HEK293T (cell line): ENCODE measurements around the gene HDLBP.

Experiments used
- ARNT ChIP-seq: fragments of 450-650 bp; IDR thresholded peaks from 2 replicates; pipeline ENCODE4 v1.6.1; 2017; ENCODE audit warnings: mild to moderate bottlenecking
- BHLHE40 ChIP-seq: fragments of 450-650 bp; IDR thresholded peaks from 2 replicates; pipeline ENCODE4 v1.6.1; 2016; ENCODE audit warnings: mild to moderate bottlenecking, moderate library complexity, borderline replicate concordance
- ELF4 ChIP-seq: fragments of 450-650 bp; IDR thresholded peaks from 2 replicates; pipeline ENCODE4 v1.6.1; 2017; ENCODE audit warnings: antibody characterized with exemption
- FOXA1 ChIP-seq: fragments of 450-650 bp; IDR thresholded peaks from 2 replicates; pipeline ENCODE4 v1.6.1; 2016; ENCODE audit warnings: mild to moderate bottlenecking
- FOXK2 ChIP-seq: fragments of 450-650 bp; IDR thresholded peaks from 2 replicates; pipeline ENCODE4 v1.6.1; 2016; ENCODE audit warnings: mild to moderate bottlenecking
- FOXM1 ChIP-seq: fragments of 450-650 bp; IDR thresholded peaks from 2 replicates; pipeline ENCODE4 v1.6.1; 2017; ENCODE audit warnings: mild to moderate bottlenecking, borderline replicate concordance
- HDGF ChIP-seq: fragments of 450-650 bp; IDR thresholded peaks from 2 replicates; pipeline ENCODE4 v1.6.1; 2017; ENCODE audit warnings: antibody characterized with exemption, borderline replicate concordance
- LEF1 ChIP-seq: fragments of 450-650 bp; IDR thresholded peaks from 2 replicates; pipeline ENCODE4 v1.6.1; 2017; ENCODE audit warnings: mild to moderate bottlenecking, borderline replicate concordance
- NFRKB ChIP-seq: fragments of 450-650 bp; IDR thresholded peaks from 2 replicates; pipeline ENCODE4 v1.6.1; 2016; ENCODE audit warnings: mild to moderate bottlenecking, moderate library complexity
- PKNOX1 ChIP-seq: fragments of 450-650 bp; IDR thresholded peaks from 2 replicates; pipeline ENCODE4 v1.6.1; 2016
- SP1 ChIP-seq: fragments of 450-650 bp; IDR thresholded peaks from 2 replicates; pipeline ENCODE4 v1.6.1; 2017
- TARDBP ChIP-seq: fragments of 450-650 bp; IDR thresholded peaks from 2 replicates; pipeline ENCODE4 v1.6.1; 2016
- ZNF384 ChIP-seq: fragments of 450-650 bp; IDR thresholded peaks from 2 replicates; pipeline ENCODE4 v1.6.1; 2016

DNA sequence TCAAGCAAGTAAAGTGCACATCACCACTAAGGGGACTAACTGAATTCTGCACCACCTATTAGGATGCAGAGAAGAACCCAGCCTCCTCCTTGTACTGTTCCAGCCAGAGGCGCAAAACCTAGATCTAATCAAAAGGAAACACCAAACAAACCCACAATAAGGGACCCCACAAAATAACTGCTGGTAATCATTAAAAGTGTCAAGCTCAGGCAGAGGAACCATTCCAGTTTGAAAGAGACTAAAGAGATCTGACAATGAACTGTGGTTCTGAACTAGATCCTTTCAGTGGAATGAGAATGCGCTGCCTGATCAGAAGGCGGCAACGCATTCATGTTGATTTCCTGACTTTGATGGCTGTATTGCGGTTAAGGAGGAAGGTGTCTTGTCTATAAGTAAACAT lies 16.8 kb downstream of the HDLBP start:
- TF ChIP-seq FOXK2 (no peak), ARNT (no peak), SP1 (no peak), TARDBP (no peak), HDGF (no peak), ZNF384 (no peak), BHLHE40 (no peak), FOXM1 (no peak), FOXA1 (no peak), ELF4 (no peak), LEF1 (no peak), PKNOX1 (no peak), NFRKB (no peak)
